Activated naive CD4-positive, alpha-beta T cell treated with anti-CD3 and anti-CD28 coated beads, Interleukin-2, amount 10 ng/mL, durations not matched to agents 7 days and 5 days (primary cell): ENCODE results near the gene DAPK1.

Experiments
- CTCF ChIA-PET: fragments of 350-600 bp; sonication (Branson Sonifier 250); formaldehyde crosslinking; loops from one replicate; lab custom pipeline; 2021; ENCODE audit warnings: antibody characterized with exemption; lab: Charles Lee
- DNase-seq: peaks from one replicate; pipeline ENCODE4 v3.0.0-alpha.2; 2020
- H3K27ac Mint-ChIP-seq: one replicate; pipeline ENCODE4 v1.8.0; 2021; ENCODE audit warnings: mild to moderate bottlenecking, moderate library complexity, mixed read lengths
- H3K27me3 Mint-ChIP-seq: one replicate; pipeline ENCODE4 v1.8.0; 2021; ENCODE audit warnings: mild to moderate bottlenecking, mixed read lengths
- H3K36me3 Mint-ChIP-seq: one replicate; pipeline ENCODE4 v1.8.0; 2021; ENCODE audit warnings: mixed read lengths
- H3K4me1 Mint-ChIP-seq: one replicate; pipeline ENCODE4 v1.8.0; 2021; ENCODE audit warnings: mixed read lengths
- H3K4me3 Mint-ChIP-seq: one replicate; pipeline ENCODE4 v1.8.0; 2021; ENCODE audit warnings: mild to moderate bottlenecking, moderate library complexity, mixed read lengths
- H3K9me3 Mint-ChIP-seq: one replicate; pipeline ENCODE4 v1.8.0; 2021; ENCODE audit warnings: mixed read lengths

DAPK1 gene

GRCh38 chr9:87497604-87498045 is at the start of gene DAPK1:
Gene DAPK1 (plus strand): TSS chr9:87497867. CDS start chr9:87499078, 1,211 bp downstream.
- DNase-seq, result no peak
- Mint-ChIP-seq H3K4me3 (no peak within 1 kb of the TSS), H3K9me3 (no peaks in the 10 kb centered on the region), H3K36me3 (no peaks in the 10 kb centered on the region), H3K27ac (no peak within 1 kb of the TSS), H3K27me3 (peaks cover 75% of the 10 kb centered on the region), H3K4me1 (peaks cover 6% of the 10 kb centered on the region)
- CTCF ChIA-PET, result no interaction called here

GRCh38 chr9:87451149-87451548 is 46.5 kb upstream of the DAPK1 start:
- H3K27me3 Mint-ChIP-seq, result peaks cover 4% of the 10 kb centered on the region
- no peaks in the 10 kb centered on the region for H3K4me1 Mint-ChIP-seq
- H3K4me3 Mint-ChIP-seq, result no peak overlapping the region
- CTCF ChIA-PET, result no interaction called here
- DNase-seq, result no peak
- no peak overlapping the region for H3K27ac Mint-ChIP-seq
- H3K36me3 Mint-ChIP-seq, result no peaks in the 10 kb centered on the region
- peaks cover 9% of the 10 kb centered on the region for H3K9me3 Mint-ChIP-seq

- no peaks in the 10 kb centered on the region for H3K36me3 Mint-ChIP-seq
- H3K4me3 Mint-ChIP-seq, result no peak overlapping the region
- CTCF ChIA-PET, result no interaction called here
- H3K27me3 Mint-ChIP-seq, result no peaks in the 10 kb centered on the region
- H3K27ac Mint-ChIP-seq, result no peak overlapping the region
- H3K9me3 Mint-ChIP-seq, result peaks cover 10% of the 10 kb centered on the region
- DNase-seq, result no peak
- no peaks in the 10 kb centered on the region for H3K4me1 Mint-ChIP-seq
Measured at GRCh38 chr9:87455407-87455806, 42.3 kb upstream of the DAPK1 start.

GRCh38 chr9:87461256-87461655 is 36.4 kb upstream of the DAPK1 start:
- DNase-seq, result no peak
- peaks cover under 1% of the 10 kb centered on the region for H3K9me3 Mint-ChIP-seq
- no peaks in the 10 kb centered on the region for H3K36me3 Mint-ChIP-seq

GRCh38 chr9:87464110-87464991 is 33.3 kb upstream of the DAPK1 start:
- no peaks in the 10 kb centered on the region for H3K36me3 Mint-ChIP-seq
- H3K4me3 Mint-ChIP-seq, result no peak overlapping the region
- CTCF ChIA-PET, result no interaction called here
- no peaks in the 10 kb centered on the region for H3K27me3 Mint-ChIP-seq
- H3K9me3 Mint-ChIP-seq, result no peaks in the 10 kb centered on the region
- no peak for DNase-seq
- H3K4me1 Mint-ChIP-seq, result peaks cover 3% of the 10 kb centered on the region
- H3K27ac Mint-ChIP-seq, result no peak overlapping the region

More at GRCh38 chr9:87461256-87461655, 36.4 kb upstream of the DAPK1 start:
- no peak overlapping the region for H3K27ac Mint-ChIP-seq
- no peaks in the 10 kb centered on the region for H3K27me3 Mint-ChIP-seq
- CTCF ChIA-PET, result no interaction called here
- H3K4me3 Mint-ChIP-seq, result no peak overlapping the region
- H3K4me1 Mint-ChIP-seq, result peaks cover 3% of the 10 kb centered on the region

- no peak overlapping the region for H3K27ac Mint-ChIP-seq
- DNase-seq, result no peak
- no peaks in the 10 kb centered on the region for H3K36me3 Mint-ChIP-seq
- H3K27me3 Mint-ChIP-seq, result no peaks in the 10 kb centered on the region
- no peak overlapping the region for H3K4me3 Mint-ChIP-seq
- CTCF ChIA-PET, result no interaction called here
- H3K9me3 Mint-ChIP-seq, result no peaks in the 10 kb centered on the region
- H3K4me1 Mint-ChIP-seq, result peaks cover 3% of the 10 kb centered on the region
Measured at GRCh38 chr9:87464992-87465378, 32.7 kb upstream of the DAPK1 start.

- CTCF ChIA-PET, result interaction anchor here (0.5 kb wide), 1 partner anchor 40 kb away, joined by 3 read pairs; no protein-coding TSS in a partner anchor
- peaks cover 3% of the 10 kb centered on the region for H3K4me1 Mint-ChIP-seq
- DNase-seq, result no peak
- no peak overlapping the region for H3K4me3 Mint-ChIP-seq
- H3K36me3 Mint-ChIP-seq, result no peaks in the 10 kb centered on the region
- H3K27ac Mint-ChIP-seq, result no peak overlapping the region
- H3K9me3 Mint-ChIP-seq, result no peaks in the 10 kb centered on the region
- no peaks in the 10 kb centered on the region for H3K27me3 Mint-ChIP-seq
Measured at GRCh38 chr9:87465816-87466215, 31.9 kb upstream of the DAPK1 start.

GRCh38 chr9:87467187-87467586 is 30.5 kb upstream of the DAPK1 start:
- Mint-ChIP-seq H3K27me3 (no peaks in the 10 kb centered on the region), H3K27ac (no peak overlapping the region), H3K4me1 (peaks cover 3% of the 10 kb centered on the region), H3K9me3 (no peaks in the 10 kb centered on the region), H3K4me3 (no peak overlapping the region), H3K36me3 (no peaks in the 10 kb centered on the region)
- DNase-seq, result no peak
- CTCF ChIA-PET, result no interaction called here

GRCh38 chr9:87469793-87470465 is 27.7 kb upstream of the DAPK1 start:
- Mint-ChIP-seq H3K27me3 (no peaks in the 10 kb centered on the region), H3K27ac (no peak overlapping the region), H3K4me1 (no peaks in the 10 kb centered on the region), H3K4me3 (no peak overlapping the region), H3K9me3 (no peaks in the 10 kb centered on the region), H3K36me3 (no peaks in the 10 kb centered on the region)
- CTCF ChIA-PET, result no interaction called here
- no peak for DNase-seq

GRCh38 chr9:87471746-87472145 is 25.9 kb upstream of the DAPK1 start:
- H3K4me3 Mint-ChIP-seq, result no peak overlapping the region
- no peak for DNase-seq
- CTCF ChIA-PET, result no interaction called here
- H3K9me3 Mint-ChIP-seq, result no peaks in the 10 kb centered on the region
- H3K36me3 Mint-ChIP-seq, result no peaks in the 10 kb centered on the region
- no peaks in the 10 kb centered on the region for H3K27me3 Mint-ChIP-seq
- H3K4me1 Mint-ChIP-seq, result no peaks in the 10 kb centered on the region
- no peak overlapping the region for H3K27ac Mint-ChIP-seq

- H3K27me3 Mint-ChIP-seq, result no peaks in the 10 kb centered on the region
- no peaks in the 10 kb centered on the region for H3K9me3 Mint-ChIP-seq
- no peak for DNase-seq
- no peaks in the 10 kb centered on the region for H3K36me3 Mint-ChIP-seq
- H3K4me3 Mint-ChIP-seq, result no peak overlapping the region
- no peak overlapping the region for H3K27ac Mint-ChIP-seq
- CTCF ChIA-PET, result no interaction called here
- no peaks in the 10 kb centered on the region for H3K4me1 Mint-ChIP-seq
Measured at GRCh38 chr9:87475463-87475862, 22.2 kb upstream of the DAPK1 start.

- Mint-ChIP-seq H3K36me3 (no peaks in the 10 kb centered on the region), H3K4me3 (no peak overlapping the region), H3K27ac (no peak overlapping the region), H3K4me1 (no peaks in the 10 kb centered on the region), H3K9me3 (no peaks in the 10 kb centered on the region), H3K27me3 (no peaks in the 10 kb centered on the region)
- DNase-seq, result no peak
- CTCF ChIA-PET, result no interaction called here
Measured at GRCh38 chr9:87478226-87478992, 19.3 kb upstream of the DAPK1 start.

GRCh38 chr9:87479801-87480201 is 17.9 kb upstream of the DAPK1 start:
- Mint-ChIP-seq H3K9me3 (no peaks in the 10 kb centered on the region), H3K4me1 (no peaks in the 10 kb centered on the region), H3K27me3 (no peaks in the 10 kb centered on the region), H3K36me3 (no peaks in the 10 kb centered on the region), H3K27ac (no peak overlapping the region), H3K4me3 (no peak overlapping the region)
- CTCF ChIA-PET, result no interaction called here
- DNase-seq, result peak; percentile 20
